ENCODE data around the gene TRIM27.
A peak's percentile ranks its signal among the peaks of the same experiment; 100 is the strongest.

DNA sequence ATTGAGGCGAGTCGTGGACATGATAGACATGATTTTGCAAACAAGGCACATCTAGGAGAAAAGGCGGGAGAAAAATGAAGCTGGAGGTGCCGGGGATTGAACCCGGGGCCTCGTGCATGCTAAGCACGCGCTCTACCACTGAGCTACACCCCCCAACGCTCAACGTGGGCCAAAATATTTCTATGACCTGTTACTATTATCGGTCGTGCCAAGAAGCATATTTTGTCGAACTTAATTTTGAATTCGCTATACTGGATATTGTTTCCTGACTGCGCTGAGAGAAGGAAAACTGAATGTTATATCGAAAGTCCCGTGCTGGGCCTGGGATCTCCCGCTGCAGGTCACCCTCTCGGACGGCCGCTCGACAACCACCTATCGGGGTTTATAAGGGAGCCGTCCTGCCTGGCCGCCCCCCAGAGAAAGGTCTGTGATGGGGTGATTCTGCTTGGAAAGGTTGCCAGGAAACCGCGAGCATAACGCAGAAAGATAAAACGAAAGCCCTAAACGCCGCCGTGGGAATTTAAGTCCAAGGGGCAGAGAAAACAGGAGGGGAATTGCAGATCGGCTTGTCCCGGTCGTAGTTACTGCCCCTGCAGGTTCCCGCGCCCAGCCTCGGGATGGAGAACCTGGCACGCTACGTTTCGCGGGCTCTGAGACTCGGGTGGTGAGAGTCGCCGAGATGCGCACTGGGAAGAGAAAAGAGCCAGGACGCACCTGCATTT, 60.0 kb downstream of the TRIM27 start:
- TF ChIP-seq, protein P1, sequence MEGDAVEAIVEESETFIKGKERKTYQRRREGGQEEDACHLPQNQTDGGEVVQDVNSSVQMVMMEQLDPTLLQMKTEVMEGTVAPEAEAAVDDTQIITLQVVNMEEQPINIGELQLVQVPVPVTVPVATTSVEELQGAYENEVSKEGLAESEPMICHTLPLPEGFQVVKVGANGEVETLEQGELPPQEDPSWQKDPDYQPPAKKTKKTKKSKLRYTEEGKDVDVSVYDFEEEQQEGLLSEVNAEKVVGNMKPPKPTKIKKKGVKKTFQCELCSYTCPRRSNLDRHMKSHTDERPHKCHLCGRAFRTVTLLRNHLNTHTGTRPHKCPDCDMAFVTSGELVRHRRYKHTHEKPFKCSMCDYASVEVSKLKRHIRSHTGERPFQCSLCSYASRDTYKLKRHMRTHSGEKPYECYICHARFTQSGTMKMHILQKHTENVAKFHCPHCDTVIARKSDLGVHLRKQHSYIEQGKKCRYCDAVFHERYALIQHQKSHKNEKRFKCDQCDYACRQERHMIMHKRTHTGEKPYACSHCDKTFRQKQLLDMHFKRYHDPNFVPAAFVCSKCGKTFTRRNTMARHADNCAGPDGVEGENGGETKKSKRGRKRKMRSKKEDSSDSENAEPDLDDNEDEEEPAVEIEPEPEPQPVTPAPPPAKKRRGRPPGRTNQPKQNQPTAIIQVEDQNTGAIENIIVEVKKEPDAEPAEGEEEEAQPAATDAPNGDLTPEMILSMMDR (IDR thresholded peaks at IDR 0.05): no peak
- peak in 2 of 3 donors; percentile 80 to 90 for TF ChIP-seq POLR2AphosphoS5 (IDR thresholded peaks at IDR 0.05)
